ENCODE measurements around the gene NYNRIN.
"Not testable (repeated sequence)": the region's sequence is repeated elsewhere in the genome, so short reads cannot be mapped to it uniquely, and the experiment has no call there.

NYNRIN gene

DNA sequence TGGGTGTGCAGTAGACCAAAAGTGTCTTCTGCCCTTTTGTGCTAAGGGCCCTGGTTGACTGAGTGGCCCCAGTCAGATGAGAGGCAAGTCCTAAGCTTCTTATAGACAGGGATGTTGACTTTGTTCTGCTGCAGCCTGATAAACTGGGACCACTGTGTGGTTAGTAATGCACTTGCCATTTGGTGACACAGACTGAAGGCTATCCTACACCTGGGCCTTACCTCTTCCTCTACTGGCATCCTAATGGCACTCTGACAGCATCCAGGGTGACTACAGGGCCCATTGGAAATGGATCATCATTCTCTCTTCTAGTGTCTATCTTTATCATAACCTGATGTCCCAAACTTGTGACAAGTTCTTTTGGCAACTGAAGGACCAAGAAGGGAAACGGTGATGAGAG, 40.5 kb downstream of the NYNRIN start:
- H3K4me3 ChIP-seq (ENCODE audit: low read depth, low read length), result no peak overlapping the region
- no peak for DNase-seq (ENCODE audit: low read depth)

DNA sequence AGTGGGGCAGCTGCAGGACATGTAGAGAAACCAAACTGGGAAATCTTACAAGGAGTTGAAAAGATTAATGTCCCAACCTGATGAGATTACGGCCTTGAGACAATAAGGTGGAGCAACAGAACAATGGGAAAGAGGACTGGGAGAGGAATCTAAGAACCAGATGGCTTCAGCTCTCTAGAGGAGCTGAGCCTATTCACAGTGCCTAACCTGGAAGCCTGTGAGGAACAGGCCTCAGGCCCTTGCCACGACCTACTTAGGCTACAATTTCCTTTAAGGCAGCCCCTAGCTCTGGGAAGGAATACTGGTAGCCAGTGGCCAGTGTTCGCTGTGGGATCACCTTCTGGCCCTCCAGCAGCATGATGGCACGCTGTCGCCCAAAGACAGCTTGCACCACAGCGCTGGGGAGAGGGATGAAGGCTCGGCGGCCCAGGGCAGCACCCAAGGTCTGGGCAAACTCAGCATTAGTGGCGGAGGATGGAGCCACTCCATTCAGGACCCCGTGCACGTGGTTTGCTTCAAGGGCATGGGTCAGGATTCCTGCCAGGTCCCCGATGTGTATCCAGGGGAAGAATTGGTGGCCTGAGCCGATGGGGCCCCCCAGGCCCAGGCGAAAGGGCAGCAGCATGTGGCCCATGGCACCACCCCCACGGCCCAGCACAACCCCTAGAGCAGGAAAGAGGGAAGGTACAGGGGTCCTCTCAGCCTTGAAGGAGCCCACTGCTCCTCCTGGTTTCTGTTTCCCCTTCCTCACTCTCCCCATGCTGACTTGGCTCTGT, 41.2 kb downstream of the NYNRIN start:
- no peak overlapping the region for H3K4me3 ChIP-seq (ENCODE audit: low read depth, low read length)
- no peak for DNase-seq (ENCODE audit: low read depth)

DNA sequence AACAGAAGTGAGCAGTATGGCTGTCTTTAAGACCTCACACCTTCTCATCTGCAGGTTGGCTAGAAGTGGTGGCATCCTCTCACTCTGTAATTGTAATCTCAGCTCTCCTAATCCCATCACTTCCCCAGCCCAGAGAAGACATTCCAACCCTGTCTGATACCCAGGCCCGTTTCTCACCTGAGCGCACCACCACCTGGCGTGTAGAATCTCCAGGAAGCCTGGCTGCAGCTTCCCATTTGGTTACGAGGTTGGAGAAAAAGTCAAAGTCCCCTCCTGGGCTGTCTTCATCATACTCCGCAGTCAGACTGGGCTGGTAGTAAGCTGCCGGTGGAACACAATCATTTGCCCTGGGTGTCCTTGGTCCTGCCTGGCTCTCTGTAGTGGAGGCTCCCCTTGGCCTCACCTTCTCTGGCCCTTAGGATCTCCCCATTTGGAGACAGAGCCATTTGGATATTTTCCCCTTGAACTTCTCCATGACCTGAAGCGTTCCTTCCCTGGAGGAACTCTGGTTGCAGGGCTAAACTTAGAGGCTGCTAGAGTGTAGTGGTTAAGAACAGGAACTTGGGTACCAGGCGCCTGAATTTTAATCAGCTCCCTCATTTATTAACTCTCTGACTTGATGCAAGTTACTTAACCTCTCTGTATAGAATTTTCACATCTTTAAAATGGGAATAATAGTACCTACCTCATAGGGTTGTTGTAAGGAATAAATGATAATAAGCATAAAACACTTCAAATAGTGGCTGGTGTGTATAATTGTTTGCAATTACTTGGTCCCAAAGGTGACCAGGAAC, 42.0 kb downstream of the NYNRIN start:
- DNase-seq (ENCODE audit: low read depth), result no peak
- H3K4me3 ChIP-seq (ENCODE audit: low read depth, low read length), result no peak overlapping the region

DNA sequence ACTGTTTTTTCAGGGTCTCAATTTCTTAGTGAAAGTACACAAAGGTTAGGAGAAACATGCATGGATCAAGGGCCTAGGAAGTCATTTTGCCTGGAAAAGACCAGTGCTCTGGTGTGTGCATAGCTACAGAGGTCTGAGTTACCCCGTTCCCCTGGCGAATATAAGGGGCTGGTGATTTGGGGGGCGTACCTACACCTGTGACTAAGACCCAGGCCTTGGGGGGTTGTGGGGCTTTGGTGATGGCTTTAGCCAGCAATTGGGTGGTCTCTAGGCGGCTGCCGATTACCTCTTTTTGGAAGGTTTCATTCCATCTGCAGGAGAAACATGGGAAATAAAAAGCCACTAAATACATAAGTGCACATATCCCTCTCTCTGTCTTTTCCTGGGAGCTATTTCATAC, 42.7 kb downstream of the NYNRIN start:
- DNase-seq (ENCODE audit: low read depth), result no peak

GRCh38 chr14:24441904-24442239, 43.1 kb downstream of the NYNRIN start:
- DNase-seq (ENCODE audit: low read depth), result no peak

More for the DNA sequence above, 42.7 kb downstream of the NYNRIN start:
- H3K4me3 ChIP-seq (ENCODE audit: low read depth, low read length), result peak overlapping the region; percentile 83

DNA sequence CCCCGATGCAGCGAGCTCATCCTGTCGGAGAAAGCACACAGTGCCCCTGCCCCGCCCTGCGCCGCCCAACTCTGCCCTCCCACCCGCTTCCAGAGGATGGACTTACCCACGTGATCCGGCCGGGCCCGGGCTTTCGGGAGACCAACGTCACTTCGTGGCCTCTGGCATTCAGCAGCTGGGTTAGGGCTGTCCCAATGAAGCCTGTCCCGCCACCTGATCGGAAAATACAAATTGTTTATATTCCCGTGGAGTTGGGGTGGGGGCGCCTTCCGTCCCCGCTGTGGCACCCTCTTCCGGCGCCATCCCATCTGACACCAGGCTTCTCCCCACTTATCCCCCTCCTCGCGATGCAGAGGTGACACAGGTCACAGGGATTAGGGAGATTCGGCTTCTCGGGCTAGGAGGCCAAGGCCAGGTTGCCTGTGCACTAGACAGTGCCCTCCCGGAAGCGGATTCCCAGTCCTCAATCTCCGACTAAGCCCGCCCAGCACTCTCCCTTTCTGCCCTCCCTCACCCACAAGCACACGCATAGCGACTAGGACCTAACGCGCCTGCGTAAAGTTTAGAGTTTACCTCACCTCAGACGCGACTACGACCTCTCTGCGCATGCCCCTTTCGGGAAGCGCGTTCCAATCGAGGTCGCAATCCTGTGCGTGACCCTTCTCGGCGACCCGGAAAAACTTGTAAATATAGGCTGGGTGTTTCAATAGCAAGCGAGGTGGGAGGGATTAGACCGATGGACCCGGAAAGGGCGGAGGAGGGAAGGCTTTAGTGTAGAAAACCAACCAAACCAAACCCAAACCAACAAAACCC, 43.6 kb downstream of the NYNRIN start, which contains the start of gene SDR39U1:
TSS of gene SDR39U1 (minus strand) at position 537 of the 813 bp plus-strand sequence. CDS start at position 530, 7 bp downstream.
- H3K4me3 ChIP-seq (ENCODE audit: low read depth, low read length), result peak within 1 kb of the TSS; percentile 83
- peak; percentile 95 for DNase-seq (ENCODE audit: low read depth)

More at GRCh38 chr14:24441904-24442239, 43.1 kb downstream of the NYNRIN start:
- peak overlapping the region; percentile 83 for H3K4me3 ChIP-seq (ENCODE audit: low read depth, low read length)

- peak overlapping the region; percentile 83 for H3K4me3 ChIP-seq (ENCODE audit: low read depth, low read length)
- DNase-seq (ENCODE audit: low read depth), result no peak
Observed at GRCh38 chr14:24443053-24443665, 44.4 kb downstream of the NYNRIN start.

DNA sequence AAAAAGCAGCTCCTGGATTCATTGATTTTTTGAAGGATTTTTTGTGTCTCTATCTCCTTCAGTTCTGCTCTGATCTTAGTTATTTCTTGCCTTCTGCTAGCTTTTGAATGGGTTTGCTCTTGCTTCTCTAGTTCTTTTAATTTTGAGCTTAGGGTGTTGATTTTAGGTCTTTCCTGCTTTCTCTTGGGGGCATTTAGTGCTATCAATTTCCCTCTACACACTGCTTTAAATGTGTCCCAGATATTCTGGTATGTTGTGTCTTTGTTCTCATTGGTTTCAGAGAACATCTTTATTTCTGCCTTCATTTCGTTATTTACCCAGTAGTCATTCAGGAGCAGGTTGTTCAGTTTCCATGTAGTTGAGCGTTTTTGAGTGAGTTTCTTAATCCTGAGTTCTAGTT, 52.0 kb downstream of the NYNRIN start:
- DNase-seq (ENCODE audit: low read depth); H3K4me3 ChIP-seq (ENCODE audit: low read depth, low read length): not testable (repeated sequence)

DNA sequence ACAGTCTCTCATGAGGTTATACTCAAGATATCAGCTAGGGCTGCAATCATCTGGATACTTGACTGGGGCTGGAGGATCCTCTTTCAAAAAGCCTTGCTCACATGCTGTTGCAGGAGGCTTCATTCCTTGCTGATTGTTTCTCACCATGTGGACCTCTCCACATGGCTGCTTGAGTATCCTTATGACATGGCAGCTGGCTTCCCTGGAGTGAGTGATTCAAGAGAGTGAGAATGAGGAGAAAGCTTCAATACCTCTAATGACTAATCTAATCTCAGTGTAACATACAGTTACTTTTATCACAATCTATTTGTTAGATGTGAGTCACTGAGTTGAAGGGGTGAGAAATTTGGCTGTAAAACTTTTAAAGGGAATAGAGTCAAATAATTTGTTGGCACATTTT, 58.2 kb downstream of the NYNRIN start:
- no peak for DNase-seq (ENCODE audit: low read depth)
- H3K4me3 ChIP-seq (ENCODE audit: low read depth, low read length), result no peak overlapping the region

- H3K4me3 ChIP-seq (ENCODE audit: low read depth, low read length), result no peak overlapping the region
- no peak for DNase-seq (ENCODE audit: low read depth)
Observed at GRCh38 chr14:24458736-24459135, 59.9 kb downstream of the NYNRIN start.

- H3K4me3 ChIP-seq (ENCODE audit: low read depth, low read length), result no peak overlapping the region
- no peak for DNase-seq (ENCODE audit: low read depth)
Observed at GRCh38 chr14:24459331-24459730, 60.5 kb downstream of the NYNRIN start.

- no peak overlapping the region for H3K4me3 ChIP-seq (ENCODE audit: low read depth, low read length)
Observed at GRCh38 chr14:24461336-24461735, 62.5 kb downstream of the NYNRIN start.

DNA sequence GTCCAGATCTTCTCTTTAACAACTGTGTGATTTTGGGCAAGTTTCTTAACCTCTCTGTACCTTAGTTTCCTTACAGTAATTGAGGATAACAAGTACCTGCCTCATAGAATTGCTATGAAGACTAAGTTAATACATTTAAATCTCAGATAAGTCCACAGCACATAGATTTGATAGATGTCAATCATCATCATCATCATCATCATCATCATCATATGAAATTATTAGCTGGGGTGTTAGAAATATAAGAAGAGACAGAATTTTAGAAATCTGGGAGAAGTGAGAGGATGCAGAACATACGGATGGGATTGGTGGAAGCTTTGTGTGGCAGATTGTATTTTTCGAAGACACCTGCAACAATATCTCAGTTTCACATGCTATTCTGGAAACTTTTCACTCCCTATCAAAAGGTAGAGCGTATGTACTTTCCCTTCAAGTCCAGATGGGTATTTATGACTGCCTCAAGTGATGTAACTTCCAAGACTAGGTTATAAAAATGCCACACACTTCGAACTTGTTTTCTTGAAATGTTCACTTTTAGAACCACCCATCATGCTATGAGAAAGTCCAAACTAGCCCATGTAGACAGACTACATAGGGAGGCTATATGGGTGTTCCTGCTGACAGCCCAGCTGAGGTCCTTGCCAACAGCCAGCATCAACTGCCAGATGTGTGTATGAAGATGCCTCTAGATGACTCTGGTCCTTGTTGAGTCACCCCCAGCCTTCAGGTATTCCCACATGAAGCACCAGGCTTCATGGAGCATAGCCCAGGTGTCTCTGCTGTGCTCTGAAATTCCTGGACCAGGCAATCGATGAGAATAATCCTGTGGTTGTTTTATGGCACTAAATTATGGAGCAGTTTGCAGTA, 64.4 kb downstream of the NYNRIN start:
- no peak overlapping the region for H3K4me3 ChIP-seq (ENCODE audit: low read depth, low read length)
- no peak for DNase-seq (ENCODE audit: low read depth)

More at GRCh38 chr14:24461336-24461735, 62.5 kb downstream of the NYNRIN start:
- DNase-seq (ENCODE audit: low read depth), result no peak

GRCh38 chr14:24463884-24464785, 65.3 kb downstream of the NYNRIN start:
- DNase-seq (ENCODE audit: low read depth), result no peak
- H3K4me3 ChIP-seq (ENCODE audit: low read depth, low read length), result no peak overlapping the region

GRCh38 chr14:24465368-24465767, 66.6 kb downstream of the NYNRIN start:
- no peak overlapping the region for H3K4me3 ChIP-seq (ENCODE audit: low read depth, low read length)
- no peak for DNase-seq (ENCODE audit: low read depth)

DNA sequence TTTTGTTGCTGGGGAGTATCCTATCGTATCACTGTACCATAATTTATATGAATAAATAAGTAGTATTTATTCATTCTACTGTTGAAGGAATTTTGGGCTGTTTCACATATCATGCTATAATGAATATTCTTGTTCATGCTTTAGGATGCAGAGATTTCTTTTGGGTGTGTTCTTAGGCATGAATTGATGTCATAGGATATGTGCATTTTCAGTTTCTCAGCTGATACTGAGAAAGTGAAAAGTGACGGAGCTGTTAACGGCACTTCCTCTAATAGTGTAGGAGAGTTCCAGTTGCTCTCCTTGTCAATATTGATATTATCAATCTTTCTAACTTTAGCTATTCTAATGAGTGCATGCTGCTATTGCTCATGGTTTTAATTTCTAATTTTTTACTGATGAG, 67.0 kb downstream of the NYNRIN start:
- no peak overlapping the region for H3K4me3 ChIP-seq (ENCODE audit: low read depth, low read length)
- DNase-seq (ENCODE audit: low read depth), result no peak
